Sigmoid colon (tissue), 7 donors: Measurements from ENCODE around the gene UBR3. TPM values are rescaled to one million over a fixed set of nuclear protein-coding genes. Genes with fewer than 3 reads are reported as not detected.
"Not testable (repeated sequence)": the region's sequence is repeated elsewhere in the genome, so short reads cannot be mapped to it uniquely, and the experiment has no call there.

Experiments
- DNase-seq: peaks from one replicate; pipeline ENCODE4 v3.0.0-alpha.2; 2019
- H3K27ac ChIP-seq, 4 donors: fragments of 200-600 bp; sonication (generic); one replicate each; pipeline ENCODE4 v1.5.1; 2016 to 2019; ENCODE audit warnings: mild to moderate bottlenecking in 1 of 4
- H3K27me3 ChIP-seq, 3 donors: fragments of 200-600 bp; sonication (generic); one replicate each; pipeline ENCODE4 v1.5.1; 2019; ENCODE audit warnings: mild to moderate bottlenecking in 1 of 3
- H3K36me3 ChIP-seq, 4 donors: fragments of 200-600 bp; sonication (generic); one replicate each; pipeline ENCODE4 v1.5.1; 2016 to 2019
- H3K4me1 ChIP-seq, 4 donors: fragments of 200-600 bp; sonication (generic); one replicate each; pipeline ENCODE4 v1.5.1; 2017 to 2019
- H3K4me3 ChIP-seq, 4 donors: fragments of 200-600 bp; sonication (generic); one replicate each; pipeline ENCODE4 v1.5.1; 2017 to 2019; ENCODE audit warnings: mild to moderate bottlenecking in 2 of 4, moderate library complexity in 1 of 4
- H3K9me3 ChIP-seq, 4 donors: fragments of 200-600 bp in 3 of 4; sonication (generic) in 3 of 4; one replicate each; pipeline versions ENCODE4 v1.5.1 to v1.6.1; 2013 to 2019
- CTCF ChIP-seq, 4 experiments: fragments of 450-650 bp in 3 of 4; fragments of 200-600 bp in 1 of 4; IDR thresholded peaks; one replicate each; pipeline ENCODE4 v1.5.1; 2016 to 2019; ENCODE audit warnings: antibody characterized with exemption in 4 of 4, mild to moderate bottlenecking in 3 of 4, moderate library complexity in 2 of 4
- EP300 ChIP-seq, 4 donors: sonication (generic); formaldehyde crosslinking; IDR thresholded peaks; one replicate each; pipeline ENCODE4 v1.6.1; 2017; ENCODE audit warnings: antibody characterized with exemption in 4 of 4
- POLR2A ChIP-seq, 2 donors: fragments of 450-650 bp; IDR thresholded peaks; one replicate each; pipeline ENCODE4 v1.6.1; 2016; ENCODE audit warnings: antibody characterized with exemption in 2 of 2, mild to moderate bottlenecking in 2 of 2, moderate library complexity in 2 of 2
- POLR2AphosphoS5 ChIP-seq, 4 donors: sonication (generic); formaldehyde crosslinking; IDR thresholded peaks; one replicate each; pipeline ENCODE4 v1.6.1; 2017; ENCODE audit warnings: antibody characterized with exemption in 4 of 4
- WGBS, 2 donors: extraction: QIAGEN DNeasy Blood & Tissue Kit; methylation state at CpG; one replicate each; pipeline ENCODE4 v1.1.7; 2013; 5-methylcytosine and 5-hydroxymethylcytosine counted together
- intact Hi-C: fragments of 100-400 bp; cut with DNase I; formaldehyde crosslinking; loops from one replicate; pipeline ENCODE4 v1.15.1; 2023
- polyA plus RNA-seq, 3 donors: library from polyadenylated mRNA; stranded (reverse); fragments of 200-250 nt; gene quantifications; one replicate each; pipeline ENCODE4 v1.2.3, GENCODE V29; 2013
- total RNA-seq, 4 donors: library from RNA; depleted of rRNA; stranded (reverse); fragments of >200 nt; gene quantifications; one replicate each; pipeline ENCODE4 v1.1.0, GENCODE V29; 2016
- donor health status: healthy with polysubstance abuse.
- donor health status: Bipolar disorder and iron deficiency.
- donor health status: healthy.

UBR3 gene
- total and polyA plus RNA-seq, 7 donors: 4.2 to 101 (median 63.3) TPM

GRCh38 chr2:170113168-170113894 lies 286.1 kb downstream of the UBR3 start:
- intact Hi-C loops: no loop called here
- no peak overlapping the region for H3K27ac ChIP-seq
- H3K4me3 ChIP-seq: no peak overlapping the region
- TF ChIP-seq POLR2A (IDR thresholded peaks at IDR 0.05): no peak
- no peak for TF ChIP-seq POLR2AphosphoS5 (IDR thresholded peaks at IDR 0.05)
- no peak for TF ChIP-seq EP300 (IDR thresholded peaks at IDR 0.05)
- no peak for TF ChIP-seq CTCF (IDR thresholded peaks at IDR 0.05)
- no peak for DNase-seq
- no peaks in the 10 kb centered on the region for H3K27me3 ChIP-seq
- H3K36me3 ChIP-seq: no peaks in the 10 kb centered on the region
- H3K4me1 ChIP-seq: no peaks in the 10 kb centered on the region
- 69 to 82% methylated on average over 4 of the region's 4 CpGs for WGBS, 2 donors
- H3K9me3 ChIP-seq: peaks cover 0 to 4% (median 0%) of the 10 kb centered on the region in 4 donors

GRCh38 chr2:170115501-170116229 lies 288.4 kb downstream of the UBR3 start:
- H3K4me1 ChIP-seq: no peaks in the 10 kb centered on the region
- no peaks in the 10 kb centered on the region for H3K36me3 ChIP-seq
- H3K27ac ChIP-seq: no peak overlapping the region
- TF ChIP-seq CTCF (IDR thresholded peaks at IDR 0.05): no peak
- TF ChIP-seq POLR2AphosphoS5 (IDR thresholded peaks at IDR 0.05): no peak
- TF ChIP-seq EP300 (IDR thresholded peaks at IDR 0.05): no peak
- no peak for TF ChIP-seq POLR2A (IDR thresholded peaks at IDR 0.05)
- DNase-seq: no peak
- no peaks in the 10 kb centered on the region for H3K27me3 ChIP-seq
- peaks cover 0 to 4% (median 0%) of the 10 kb centered on the region in 4 donors for H3K9me3 ChIP-seq
- WGBS, 2 donors: 35 to 67% methylated on average over 10 of the region's 10 CpGs
- intact Hi-C loops: no loop called here
- H3K4me3 ChIP-seq: no peak overlapping the region

GRCh38 chr2:170118641-170119040 lies 291.4 kb downstream of the UBR3 start:
- Histone ChIP-seq H3K9me3 (peaks cover 0 to 4% (median 0%) of the 10 kb centered on the region in 4 donors), H3K36me3 (no peaks in the 10 kb centered on the region), H3K4me1 (no peaks in the 10 kb centered on the region), H3K27me3 (no peaks in the 10 kb centered on the region), H3K27ac (no peak overlapping the region), H3K4me3 (no peak overlapping the region)
- WGBS, 2 donors: 81 to 84% methylated on average over 2 of the region's 2 CpGs
- TF ChIP-seq POLR2A (IDR thresholded peaks at IDR 0.05) (no peak), EP300 (IDR thresholded peaks at IDR 0.05) (no peak), POLR2AphosphoS5 (IDR thresholded peaks at IDR 0.05) (no peak), CTCF (IDR thresholded peaks at IDR 0.05) (no peak)
- intact Hi-C loops: no loop called here
- no peak for DNase-seq

- H3K4me3 ChIP-seq, H3K36me3 ChIP-seq, DNase-seq, H3K27me3 ChIP-seq, H3K9me3 ChIP-seq, intact Hi-C loops, H3K27ac ChIP-seq, H3K4me1 ChIP-seq: not testable (repeated sequence)
- whole genome bisulfite sequencing, 2 donors: 73 to 78% methylated on average over 4 of the region's 4 CpGs
These were observed 292.1 kb downstream of the UBR3 start for GRCh38 chr2:170119326-170119725.

GRCh38 chr2:170121689-170122088 lies 294.4 kb downstream of the UBR3 start:
- intact Hi-C loops: no loop called here
- 94% methylated on average over 1 of the region's 1 CpG for WGBS, 2 donors
- H3K27ac ChIP-seq: no peak overlapping the region
- H3K36me3 ChIP-seq: no peaks in the 10 kb centered on the region
- H3K27me3 ChIP-seq: no peaks in the 10 kb centered on the region
- TF ChIP-seq POLR2A (IDR thresholded peaks at IDR 0.05) (no peak), CTCF (IDR thresholded peaks at IDR 0.05) (no peak), EP300 (IDR thresholded peaks at IDR 0.05) (no peak), POLR2AphosphoS5 (IDR thresholded peaks at IDR 0.05) (no peak)
- H3K4me3 ChIP-seq: no peak overlapping the region
- H3K4me1 ChIP-seq: no peaks in the 10 kb centered on the region
- H3K9me3 ChIP-seq: no peaks in the 10 kb centered on the region
- DNase-seq: no peak
